ENCODE measurements around the gene ARFGAP1. TPM values are rescaled to one million over a fixed set of nuclear protein-coding genes. Genes with fewer than 3 reads are reported as not detected.

Gene ARFGAP1
- total RNA-seq, 1 donor from 2014 or later: 28.1 TPM

DNA sequence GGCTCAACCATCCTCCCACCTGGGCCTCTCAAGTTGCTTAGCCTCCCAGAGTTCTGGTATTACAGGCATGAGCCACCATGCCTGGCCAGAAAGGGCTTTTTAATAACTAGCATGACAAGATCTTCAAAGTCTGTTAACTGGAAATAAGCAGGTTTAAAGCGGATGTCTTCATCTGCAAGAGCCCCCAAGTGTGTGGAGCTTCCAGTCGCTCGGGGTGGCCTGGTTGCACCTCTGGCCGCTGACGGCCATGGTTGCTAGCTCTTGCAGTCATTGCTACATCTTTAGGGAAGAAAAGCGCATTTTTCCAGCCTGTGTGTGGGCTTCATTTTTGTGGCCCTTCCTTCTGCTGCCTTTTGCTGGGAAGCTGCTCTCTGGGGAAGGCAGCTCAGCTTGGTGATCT is 7.8 kb downstream of the ARFGAP1 start:
- no peak for DNase-seq

DNA sequence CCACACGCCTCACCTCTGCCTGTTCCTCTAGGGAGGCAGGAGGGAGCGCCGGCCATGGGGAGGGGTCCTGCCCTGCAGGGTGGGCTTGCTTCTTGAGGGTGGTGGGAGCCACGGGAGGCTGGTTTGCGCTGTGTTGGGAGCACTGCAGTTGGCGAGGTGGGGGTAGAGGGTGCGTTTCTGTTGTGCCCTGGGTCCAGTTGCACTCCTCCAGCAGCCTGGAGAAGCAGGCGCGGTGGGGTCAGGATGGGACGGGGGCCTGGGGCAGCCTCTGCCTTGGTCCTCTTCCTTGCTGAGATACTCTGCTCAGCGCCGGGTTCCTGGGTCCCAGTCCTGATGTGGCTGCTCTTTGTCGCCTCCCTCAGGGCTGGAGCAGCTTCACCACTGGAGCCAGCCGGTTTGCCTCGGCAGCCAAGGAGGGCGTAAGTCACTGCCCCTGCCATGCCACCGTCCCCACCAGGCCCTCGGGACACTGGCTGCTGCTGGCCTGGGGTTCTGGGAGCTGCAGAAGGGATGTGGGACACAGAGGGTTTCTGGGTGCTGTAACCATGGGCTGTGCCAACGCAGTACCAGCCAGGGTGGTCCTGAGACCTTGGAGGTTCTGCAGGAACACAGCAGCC is 8.4 kb downstream of the ARFGAP1 start:
- no peak for DNase-seq

DNA sequence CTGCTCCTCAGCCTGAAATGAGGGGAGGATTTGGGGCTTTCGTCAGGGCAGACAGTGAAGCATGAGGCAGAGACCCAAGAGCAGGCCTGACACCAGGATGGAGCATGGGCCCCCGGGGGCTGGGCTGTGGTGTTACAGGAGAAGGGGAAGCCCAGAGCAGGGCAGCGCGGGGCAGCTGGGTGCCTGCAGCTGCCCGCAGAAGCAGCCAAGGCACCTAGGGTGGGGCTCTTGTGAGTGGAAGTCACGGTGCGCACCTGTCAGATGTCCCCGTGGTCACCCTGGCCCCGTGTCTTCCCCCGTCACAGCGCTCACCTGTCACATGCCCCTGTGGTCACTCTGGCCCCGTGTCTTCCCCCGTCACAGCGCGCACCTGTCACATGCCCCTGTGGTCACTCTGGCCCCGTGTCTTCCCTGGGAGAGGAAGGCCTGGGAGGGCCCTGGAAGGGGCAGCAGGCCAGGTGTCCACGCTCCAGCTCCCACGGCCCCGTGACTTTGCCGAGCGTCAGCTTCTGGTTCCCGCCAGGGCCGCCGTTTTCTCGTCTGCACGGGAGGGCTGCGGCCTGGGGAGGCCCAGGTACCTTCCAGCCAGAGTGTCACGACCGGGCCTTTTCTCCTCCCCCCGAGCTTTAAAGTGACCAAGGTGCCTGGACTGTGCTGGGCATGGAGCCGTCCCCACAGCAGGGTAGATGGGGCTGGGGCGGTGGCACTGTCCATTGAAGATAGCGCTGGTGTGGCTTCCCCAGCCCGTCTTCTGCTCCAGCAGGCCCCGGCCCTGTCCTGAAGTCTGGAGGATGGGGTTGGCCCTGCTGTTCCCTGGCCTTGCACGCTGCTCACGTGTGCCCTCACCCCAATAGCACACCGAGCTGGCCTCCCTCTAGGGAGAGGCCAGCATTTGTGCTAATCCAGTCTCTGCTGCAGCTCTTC is 9.4 kb downstream of the ARFGAP1 start:
- no peak for DNase-seq

DNA sequence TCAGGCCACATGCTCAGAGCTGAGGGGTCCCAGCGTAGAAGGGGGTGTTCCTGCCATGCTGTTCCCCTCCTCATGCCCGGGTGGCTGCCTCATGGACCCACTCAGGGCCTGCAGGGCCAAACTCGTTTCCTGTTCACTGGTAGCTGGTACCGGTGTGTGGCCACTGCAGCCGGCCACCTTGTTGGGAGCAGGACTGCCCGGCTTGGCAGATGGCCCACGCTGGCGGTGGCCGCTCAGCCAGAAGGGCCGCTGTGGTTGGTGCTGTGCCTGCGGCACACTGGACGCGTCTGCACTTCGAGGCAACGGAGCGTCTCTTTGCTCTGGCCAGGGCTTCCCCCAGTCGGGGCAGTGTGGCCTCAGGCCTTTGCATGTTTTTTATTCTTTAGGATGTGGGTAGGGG is 10.3 kb downstream of the ARFGAP1 start:
- no peak for DNase-seq

DNA sequence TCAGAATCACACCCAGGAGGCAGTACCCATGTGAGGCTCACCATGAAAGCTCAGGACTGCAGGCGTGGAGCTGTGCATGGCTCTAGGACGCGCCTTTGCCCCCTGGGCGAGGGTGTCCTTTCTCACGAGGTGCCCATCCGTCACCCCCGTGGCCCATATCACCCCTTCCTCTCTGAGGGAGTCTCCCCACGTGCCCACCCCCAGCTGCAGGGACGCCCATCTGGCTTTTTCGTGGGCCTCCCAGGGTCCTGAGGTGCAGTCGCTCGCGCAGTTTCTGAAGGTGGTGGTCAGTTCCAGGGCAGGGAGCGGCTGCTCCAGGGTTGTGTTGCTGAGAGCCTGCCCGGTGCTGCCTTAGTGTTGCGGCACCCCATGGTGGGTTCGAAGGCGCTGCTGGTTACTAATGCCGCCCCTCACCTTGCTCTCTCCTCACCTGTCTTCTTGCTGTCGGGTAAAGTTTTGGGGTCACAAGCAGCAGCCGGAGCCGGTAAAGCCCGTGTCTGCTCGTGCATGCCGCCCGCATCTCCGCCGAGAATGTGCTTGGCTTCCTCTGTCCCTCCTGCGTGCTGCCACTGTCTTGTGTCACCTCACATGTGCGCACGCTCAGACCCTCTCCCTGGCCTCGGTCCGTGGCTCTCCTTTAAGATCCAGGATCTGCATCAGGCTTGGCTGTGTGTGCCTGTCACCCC is 10.9 kb downstream of the ARFGAP1 start:
- no peak for DNase-seq

DNA sequence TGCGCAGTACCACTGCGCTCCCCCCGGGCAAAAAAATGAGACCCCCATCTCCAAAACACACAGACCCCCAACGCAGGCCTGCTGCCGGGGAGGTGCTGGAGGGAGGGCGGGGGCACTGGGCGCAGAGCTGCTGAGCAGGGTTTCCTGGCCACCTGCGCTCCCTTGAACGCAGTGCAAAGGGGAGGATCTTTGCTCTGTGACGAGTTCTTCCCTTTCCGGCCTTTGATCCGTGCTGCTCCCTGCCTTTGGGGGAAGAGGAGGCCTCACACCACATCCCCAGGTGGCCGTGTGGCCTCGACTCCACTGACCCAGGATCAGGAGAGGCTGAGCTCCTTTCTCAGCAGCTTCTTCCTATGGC is 11.4 kb downstream of the ARFGAP1 start:
- no peak for DNase-seq

DNA sequence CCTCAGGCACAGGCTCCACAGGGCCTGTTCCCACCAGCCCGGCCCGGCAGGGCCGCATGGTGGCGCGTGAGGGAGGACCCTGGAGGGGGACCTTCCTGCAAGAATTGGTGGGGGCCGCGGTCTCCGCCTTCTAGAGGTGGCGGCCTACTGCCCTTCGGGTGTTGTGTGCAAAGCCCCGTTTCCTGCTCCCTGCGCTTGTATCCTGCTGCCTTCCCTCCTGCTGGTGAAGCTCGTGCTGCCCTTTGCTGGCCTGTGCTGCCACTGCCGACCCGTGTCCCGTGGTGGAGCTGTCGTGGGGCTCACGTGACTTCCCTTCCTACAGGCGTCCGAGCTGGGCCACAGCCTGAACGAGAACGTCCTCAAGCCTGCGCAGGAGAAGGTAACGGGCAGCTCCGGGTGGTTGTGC is 11.9 kb downstream of the ARFGAP1 start:
- no peak for DNase-seq

DNA sequence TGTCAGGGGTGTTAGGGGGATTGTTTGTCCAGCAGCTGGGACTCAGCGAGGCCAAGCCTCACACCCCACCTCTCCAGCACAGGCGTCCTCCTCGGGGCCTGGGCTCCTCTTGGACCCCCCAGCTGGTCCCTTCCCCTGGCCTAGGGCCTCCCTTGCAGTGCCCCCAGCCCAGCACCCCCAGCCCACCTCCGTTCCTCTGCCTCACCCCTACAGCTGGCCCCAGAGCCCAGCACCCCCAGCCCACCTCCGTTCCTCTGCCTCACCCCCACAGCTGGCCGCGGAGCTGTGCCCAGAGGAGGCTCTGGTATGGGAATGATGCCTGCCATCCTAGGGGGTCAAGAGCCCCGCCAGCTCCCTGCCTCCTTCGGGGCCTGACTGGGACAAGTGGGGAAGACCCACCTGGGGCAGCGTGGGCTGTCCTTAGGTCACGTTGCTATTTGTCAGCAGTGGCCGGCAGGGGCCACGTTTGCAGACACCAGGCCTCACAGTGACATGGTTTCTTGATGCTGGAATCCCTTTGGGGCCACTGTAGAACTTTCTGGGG is 12.4 kb downstream of the ARFGAP1 start:
- no peak for DNase-seq

DNA sequence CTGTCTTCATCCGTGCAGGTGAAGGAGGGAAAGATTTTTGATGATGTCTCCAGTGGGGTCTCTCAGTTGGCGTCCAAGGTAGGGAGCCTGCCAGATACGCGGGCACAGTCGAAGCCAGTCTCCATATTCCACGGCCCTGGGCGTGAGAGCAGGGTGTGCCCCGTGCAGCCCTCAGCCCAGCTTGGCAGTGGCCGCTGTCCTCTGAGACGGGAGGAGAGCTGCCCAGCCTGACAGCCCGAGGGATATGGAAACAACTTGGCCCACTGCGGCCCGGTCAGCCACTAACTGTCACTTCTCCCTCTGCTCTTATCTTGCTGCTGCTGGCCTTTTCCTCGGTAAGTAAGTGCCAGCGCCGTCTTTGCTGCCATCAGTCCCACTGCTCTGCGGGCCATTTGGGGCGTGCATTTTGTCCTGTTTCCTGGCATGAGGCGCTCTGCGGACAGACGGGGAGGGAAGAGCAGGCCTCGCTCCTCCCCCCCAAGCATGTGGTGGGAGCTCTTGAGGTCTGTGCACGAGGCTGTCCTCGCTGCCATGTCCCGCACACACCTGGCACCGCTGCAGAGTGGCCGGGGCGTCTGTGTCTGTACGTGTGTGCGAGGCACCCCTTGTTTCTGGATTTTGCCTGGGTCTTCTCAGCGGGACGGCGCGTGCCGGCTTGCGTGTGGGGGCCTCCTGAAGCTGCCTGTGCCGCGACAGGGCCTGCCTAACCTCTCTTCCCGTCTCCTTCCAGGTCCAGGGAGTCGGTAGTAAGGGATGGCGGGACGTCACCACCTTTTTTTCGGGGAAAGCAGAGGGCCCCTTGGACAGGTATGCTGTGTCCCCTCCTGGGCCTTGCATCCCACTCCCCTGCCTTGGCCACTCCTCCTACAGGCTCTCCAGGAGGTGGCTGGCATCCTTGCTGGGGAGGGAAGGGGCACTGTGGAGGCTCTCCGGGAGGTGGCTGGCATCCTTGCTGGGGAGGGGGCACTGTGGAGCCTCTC is 13.3 kb downstream of the ARFGAP1 start:
- no peak for DNase-seq

DNA sequence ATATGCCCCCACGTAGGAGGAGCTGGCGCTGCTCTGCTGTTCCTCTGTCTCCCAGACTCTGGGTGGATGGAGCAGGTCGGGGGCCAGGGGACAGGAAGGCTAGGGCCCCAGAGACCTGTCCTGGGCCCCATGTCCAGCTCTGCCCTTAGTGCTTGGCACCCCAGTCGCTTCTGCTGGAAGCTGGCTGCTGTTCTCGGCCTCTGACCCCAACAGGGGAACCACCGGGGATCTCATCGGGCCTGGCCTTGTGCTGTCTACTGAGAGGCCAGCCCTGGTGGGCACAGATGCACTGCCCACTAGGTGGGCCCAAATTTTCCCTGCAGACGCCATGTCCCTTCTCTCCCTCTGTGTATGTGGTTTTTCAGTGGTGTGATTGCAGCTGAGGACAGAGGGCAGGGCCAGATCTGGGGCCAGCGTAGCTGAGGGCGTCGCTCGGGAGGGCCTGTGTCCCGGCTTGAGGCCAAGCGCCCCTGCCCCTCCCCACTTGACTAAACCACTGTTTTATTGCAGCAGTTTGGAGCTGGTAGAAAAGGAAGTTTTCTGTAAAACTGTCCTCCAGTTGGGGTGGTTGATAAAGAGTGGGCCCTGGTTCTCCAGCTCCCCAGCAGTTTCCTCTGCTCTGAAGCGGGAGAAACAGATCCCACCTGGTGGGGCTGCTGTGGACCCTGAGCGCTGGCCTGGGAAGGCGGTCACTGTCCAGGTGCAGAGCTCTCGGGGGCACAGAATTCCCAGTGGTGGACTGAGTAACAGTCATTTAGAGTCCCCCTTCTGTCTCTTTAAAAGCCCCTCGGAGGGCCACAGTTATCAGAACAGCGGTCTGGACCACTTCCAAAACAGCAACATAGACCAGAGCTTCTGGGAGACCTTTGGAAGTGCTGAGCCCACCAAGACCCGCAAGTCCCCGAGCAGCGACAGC is 14.4 kb downstream of the ARFGAP1 start:
- DNase-seq: no peak

DNA sequence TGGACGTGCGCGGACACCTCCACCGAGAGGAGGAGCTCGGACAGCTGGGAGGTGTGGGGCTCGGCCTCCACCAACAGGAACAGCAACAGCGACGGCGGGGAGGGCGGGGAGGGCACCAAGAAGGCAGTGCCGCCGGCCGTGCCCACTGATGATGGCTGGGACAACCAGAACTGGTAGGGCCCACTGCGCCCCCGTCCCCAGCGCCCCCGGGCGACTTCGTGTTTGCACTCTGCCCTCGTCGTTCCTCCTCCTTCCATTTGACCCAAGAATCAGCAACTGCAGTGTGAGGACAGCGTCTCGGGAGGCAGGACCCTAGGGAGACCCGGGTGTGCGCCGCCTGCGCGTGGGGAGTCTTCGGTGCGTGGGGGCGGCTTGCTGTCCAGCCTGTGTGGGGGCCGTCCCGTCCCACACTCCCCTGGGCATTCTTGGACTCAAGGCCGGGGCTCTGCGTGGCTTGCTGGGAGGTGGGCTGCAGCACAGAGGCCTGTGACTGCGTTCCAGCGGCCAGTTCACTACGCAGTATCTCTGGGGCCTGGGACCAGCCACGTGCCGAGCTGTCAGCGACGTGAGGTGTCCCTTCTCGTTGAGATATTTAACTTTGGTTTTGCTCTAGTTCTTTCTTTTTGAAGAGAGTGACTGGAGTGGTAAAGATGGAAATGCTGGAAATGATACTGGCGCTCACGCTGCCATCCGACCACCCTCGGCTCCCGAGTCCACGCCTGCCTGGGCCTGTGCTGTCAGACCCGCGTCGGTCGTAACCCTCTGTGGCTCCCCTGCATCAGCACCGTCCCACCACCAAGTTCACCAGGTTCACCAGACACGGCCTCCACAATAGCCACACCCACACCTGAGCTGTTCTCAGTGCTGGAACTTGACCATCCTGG is 15.3 kb downstream of the ARFGAP1 start:
- no peak for DNase-seq

DNA sequence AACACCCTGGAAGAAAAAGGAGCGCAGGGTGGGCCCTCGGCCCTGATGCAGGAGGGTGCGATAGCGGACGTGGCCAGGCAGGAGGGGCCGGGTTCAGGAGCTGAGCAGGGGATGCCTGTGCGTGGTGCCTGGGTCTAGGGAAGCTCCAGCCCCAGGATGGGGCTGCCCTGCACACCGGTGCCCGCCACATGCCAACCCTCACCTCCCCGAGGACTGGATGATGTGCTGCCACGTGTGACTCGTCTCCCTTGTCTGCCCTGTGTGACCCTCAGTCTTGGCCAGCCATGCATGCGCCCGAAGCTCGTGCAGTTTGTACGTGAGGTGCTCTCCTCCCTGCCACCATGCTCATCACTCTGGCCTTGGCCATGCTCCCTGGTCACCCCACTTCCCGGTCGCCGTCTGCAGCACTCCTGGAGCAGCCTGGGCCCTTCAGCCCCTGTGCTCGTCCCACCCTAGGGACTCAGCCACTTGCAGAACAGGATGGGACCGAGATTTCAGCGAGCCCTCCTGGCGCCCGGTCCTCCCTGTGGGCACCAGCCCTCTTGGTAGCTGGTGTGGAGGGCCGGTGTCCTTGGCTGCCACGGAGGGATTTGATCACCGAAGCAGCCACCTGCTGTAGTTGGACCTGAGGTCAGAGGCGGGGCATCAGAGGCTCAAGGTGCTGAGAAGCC is 16.1 kb downstream of the ARFGAP1 start:
- no peak for DNase-seq

DNA sequence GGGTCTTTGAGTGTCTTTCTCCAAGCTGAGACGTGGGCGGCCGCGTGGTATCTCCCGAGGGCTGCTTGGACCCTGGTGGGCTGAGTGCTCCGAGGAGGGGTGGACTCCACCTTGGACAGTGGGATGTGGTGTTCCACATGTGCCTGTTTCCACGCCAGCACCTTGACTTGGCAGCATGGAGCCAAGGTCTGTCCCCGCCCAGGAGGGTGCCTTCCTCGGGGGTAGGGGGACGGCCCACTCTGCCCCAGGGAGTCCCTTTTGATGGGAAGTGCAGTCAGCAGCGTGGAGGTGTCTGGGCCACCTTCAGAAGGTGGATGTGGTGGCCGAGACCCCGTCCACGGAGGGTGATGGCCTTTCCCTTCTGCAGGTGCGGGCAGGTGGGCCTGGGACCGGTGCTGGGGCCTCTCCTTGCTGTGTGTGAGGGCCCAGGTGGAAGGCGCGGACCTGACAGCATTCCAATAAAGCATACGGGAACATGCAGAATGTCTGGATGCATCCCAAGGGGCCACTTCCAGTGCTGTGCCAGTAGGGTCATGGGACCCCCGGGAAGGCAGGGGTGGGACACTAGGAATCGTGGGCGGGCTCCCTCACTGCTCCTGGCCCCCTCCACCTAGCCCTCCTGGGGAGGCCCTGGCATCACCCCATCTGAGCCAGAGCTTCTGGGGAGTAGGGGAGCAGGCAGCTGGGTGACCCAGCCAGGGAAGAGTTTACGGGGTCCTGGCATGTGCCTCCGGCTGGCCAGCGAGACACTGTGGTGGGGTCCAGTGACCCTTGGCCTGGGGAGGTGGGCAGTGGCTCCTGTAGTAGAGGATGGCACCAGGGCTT is 16.9 kb downstream of the ARFGAP1 start:
- DNase-seq: no peak

DNA sequence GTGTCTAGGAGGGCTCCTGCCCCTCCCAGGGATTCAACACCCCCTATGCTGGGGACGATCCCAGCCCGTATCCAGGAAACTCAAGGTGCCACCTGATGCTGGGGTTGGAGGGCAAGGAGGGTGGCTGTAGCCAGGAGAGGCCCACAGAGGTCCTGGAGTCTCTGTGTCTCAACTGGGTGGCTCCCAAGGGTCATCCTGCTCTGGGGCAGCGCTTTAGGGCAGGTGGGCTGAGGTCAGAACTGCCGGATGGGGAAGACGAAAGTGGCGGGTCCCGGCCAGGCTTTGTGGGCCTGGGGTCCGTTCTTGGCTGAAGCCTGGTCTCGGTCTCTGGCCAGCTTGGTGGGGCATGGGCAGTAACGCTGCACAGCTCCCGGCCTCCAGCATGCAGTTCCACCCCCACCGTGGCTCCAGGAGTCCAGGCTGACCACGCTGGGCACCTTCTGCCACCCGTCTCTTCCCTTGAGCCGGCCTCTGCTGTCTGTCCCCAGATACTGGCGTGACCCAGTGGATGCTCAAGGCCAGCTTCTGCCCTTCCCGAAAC is 17.6 kb downstream of the ARFGAP1 start:
- no peak for DNase-seq

DNA sequence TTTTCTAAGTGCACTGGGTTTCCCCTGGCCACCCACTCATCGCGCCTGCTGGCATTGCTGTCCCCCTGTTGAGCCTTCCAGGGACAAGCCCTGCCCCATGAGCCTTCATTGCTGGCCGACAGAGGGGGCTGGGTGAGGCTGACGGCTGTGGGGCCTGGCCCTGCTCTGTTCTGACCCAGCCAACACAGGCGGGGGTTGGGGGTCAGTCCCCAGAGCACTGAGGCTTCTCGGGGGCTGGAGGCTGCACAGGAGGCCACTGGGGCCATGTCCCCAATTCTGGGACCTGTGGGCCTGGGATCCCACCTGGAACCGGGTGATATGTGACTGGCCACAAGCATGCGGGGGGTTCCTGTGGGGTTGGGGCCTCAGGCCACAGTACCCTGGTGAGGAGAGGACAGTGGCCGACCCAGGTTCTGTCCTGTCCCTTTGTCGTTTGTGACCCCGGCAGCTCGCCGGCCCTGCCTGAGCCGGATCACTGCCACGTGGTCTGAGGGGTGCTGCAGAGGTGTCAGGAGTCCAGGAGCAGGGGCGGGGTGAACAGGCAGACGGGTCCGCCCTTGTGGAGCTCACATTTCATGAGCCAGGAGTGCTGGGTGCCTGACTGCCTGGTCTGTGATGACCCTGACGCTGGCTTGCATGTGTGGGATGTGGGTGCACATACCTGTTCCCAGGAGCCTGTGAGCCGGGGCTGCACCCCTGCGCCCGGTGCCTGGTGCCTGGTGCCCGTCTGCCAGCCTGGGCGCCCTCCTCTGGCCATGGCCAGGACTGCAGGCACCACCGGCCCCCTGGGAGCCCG is 18.3 kb downstream of the ARFGAP1 start:
- no peak for DNase-seq

DNA sequence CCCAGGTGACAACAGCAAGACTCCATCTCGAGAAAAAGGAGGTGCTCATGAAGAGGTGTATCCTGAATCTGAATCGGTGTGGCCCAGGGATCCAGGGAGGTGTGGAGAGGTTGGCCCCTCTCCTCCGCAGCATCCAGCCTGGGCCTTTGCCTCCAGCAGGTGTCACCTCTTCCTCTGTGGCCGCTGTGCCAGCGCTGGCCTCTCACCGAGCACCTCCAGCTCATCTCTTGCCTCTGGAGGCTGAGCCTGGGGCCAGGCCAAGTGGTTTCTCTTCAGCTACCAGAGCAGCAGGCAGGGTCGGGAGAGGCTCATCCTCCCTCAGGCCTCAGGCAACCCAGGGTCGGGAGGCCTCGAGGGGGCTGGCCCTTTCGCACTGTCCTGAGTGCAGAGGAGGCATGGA is 19.2 kb downstream of the ARFGAP1 start:
- DNase-seq: no peak

DNA sequence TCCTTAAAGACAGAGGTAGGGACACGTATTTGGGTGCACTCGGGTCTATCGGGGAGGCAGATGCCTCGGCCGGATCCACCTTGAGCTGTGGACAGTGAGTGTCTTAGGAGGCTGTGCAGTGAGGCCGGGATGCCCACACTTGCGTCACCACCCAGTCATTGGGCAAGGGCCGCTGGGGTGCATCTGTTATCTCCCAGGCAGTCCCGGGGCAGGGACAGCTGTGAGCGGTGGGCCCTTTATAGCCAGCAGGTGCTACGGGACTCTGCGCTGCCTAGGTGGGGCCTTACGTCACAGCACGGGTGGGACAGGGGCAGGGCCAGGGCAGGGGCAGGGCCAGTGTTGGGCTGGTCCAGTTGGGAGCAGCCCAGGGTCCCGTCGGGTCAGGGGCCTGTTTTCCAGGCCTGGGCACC is 19.7 kb downstream of the ARFGAP1 start:
- no peak for DNase-seq

Data from occipital lobe (tissue), 2 donors.